ENCODE data around the gene ROBO1.

ROBO1 gene

DNA sequence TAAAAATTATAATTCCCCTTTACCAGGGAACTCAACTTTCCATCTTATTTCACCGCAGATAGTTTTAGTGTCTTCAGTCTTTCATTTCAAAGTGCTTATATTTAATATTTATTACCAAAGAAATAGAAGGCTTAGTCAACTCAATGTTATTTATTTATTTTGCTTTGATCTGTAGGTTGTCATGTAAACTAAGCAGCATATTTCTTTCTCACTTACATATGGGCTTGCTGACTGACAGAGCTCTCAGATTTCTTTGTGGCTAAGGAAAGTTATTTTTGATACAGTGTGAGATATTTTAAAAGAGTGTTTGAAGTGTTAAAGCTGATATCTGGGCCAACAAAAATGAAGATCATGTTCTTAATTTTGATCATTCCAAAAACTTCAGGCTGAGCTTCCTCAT lies 331.4 kb downstream of the ROBO1 start:
- no peak for DNase-seq

DNA sequence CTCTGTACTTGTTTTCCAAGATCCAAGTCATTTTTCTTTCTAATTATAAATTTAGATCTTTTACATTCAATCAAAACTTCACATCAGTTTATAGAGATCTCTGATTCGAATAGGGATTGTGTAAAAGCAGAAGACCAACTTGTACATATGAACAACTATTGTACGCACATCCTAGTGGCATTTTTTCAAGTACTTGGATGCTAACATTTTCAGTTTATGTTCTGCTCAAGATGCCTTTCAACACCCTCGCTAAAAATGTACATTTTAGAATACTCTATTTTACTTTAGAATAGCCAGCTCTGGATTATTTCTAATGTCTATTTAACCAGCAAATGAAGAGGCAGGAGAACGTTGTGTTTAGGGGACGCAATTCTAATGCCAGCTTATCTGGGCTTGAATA lies 340.7 kb downstream of the ROBO1 start:
- DNase-seq, result no peak

DNA sequence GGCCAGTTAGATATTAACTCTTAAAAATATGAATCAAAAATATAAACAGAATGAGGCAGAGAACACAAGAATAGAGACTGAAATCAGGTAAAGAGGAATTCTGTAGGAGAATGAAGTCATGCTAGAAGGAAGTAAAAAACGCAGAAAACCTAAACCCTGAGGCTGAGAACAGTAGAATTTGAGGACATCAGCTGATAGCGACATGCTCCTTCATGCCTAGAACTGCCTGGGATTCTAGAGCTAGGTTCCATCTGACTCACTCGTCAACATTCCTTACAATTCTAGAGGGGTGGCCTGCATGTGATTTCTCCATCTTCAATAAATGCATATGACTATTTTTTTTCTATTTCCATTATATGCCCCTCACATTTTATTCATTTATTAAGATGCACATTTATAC lies 343.0 kb downstream of the ROBO1 start:
- DNase-seq, result no peak

DNA sequence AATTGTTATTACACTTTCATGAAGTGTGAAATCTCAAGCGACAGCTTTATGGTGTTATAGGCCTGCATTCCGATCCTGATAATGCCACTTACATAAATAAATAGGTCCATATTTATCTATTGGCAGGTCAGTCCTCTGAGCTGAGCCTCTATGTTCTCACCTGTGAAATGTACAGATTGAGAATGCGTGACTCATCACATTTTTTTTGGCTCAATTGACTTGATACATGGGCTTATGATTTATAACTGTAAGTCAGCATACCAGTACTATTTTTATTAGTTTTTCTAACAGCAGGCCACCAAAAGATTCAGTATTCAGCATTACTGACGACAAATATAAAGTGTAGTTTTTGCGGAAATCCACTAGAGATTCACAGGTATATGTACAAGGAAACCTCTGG lies 344.4 kb downstream of the ROBO1 start:
- DNase-seq, result no peak

DNA sequence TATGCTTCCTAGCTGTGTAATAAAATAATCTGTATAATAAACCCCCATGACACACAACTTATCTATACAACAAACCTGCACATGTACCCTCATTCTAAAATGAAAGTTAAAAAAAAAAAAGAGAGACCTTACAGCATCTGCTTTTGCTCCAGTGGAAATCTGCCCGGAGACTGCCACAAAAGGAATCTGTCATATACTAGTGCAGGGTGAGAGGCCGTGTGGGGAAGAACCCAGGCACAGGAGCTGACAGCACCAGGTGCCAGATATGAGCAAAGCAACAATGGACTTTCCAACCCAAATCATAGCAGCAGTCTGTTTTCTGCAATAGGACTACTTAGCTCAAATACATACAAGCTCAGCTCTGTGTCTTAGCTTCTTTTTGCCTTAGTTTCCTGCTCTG lies 346.5 kb downstream of the ROBO1 start:
- no peak for DNase-seq

DNA sequence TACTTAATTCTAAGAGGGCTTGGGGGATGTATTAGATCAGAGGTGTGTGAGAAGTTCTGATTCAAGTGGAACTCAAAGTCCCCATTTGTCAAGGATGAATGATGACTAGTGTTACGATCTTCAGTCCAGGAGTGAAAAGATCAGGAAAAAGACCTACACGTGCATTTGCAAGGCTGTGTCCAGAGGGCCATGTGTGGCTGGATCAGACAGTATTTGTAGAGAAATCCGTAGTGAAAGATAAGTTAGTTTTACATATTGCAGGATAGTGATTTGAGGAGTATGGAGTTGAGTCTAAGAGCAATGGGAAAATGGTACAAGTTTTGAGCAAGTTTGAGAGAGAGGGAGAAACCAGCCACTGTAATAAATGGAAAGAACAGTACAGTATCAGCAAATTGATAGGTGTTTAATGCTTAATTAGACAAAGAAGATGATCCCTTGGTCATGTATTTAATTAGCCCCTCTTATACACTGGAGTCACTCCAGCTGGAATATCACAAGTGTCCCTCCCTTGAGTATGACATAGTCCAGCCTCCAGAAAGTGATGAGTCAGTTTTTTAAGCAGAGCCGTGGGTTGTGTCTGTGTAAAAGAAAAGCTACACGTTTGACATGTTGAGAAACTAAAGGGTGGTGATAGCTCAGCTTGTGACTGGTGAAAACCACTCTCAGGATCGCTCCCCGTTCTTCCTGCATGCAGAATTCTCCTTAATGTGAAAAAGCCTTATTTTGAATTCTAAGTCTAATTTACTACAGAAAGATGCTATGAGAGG lies 348.8 kb downstream of the ROBO1 start:
- no peak for DNase-seq

DNA sequence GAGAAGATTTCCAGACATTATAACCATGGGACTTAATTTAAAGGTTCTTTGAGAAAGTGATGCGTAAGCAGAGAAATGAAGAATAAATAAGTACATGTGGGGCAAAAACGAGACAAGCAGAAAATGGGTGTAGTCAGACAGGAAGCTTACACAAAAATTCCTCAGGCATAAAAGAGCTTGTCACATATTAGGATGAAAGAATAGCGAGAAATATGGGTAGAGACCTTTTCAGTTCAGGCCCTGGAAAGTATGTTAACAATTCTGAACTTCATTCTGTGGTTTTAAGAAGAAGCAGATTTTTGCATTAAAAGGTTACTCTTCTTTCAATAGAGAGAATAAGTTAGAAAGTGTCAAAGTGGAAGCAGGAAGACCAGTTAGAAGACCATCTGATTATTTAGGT lies 352.4 kb downstream of the ROBO1 start:
- no peak for DNase-seq

DNA sequence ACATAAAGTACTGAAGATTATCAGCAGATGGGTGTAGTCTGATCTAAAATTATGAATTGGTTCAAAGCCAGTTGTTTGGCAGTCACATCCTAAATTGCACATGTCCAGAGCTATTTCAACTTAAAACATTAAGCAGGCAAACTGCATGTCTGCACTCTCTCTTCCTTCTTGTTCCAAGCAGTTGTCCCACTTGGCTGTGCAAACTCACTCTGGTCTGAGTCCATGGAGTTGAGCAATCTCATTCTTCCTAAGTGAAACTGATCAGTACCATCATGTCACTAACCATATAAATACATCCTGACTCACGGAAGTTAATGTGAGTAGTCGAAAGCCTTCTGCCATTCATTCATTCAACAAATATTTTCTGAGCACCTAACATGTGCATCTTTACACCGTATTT lies 353.0 kb downstream of the ROBO1 start:
- DNase-seq, result no peak

DNA sequence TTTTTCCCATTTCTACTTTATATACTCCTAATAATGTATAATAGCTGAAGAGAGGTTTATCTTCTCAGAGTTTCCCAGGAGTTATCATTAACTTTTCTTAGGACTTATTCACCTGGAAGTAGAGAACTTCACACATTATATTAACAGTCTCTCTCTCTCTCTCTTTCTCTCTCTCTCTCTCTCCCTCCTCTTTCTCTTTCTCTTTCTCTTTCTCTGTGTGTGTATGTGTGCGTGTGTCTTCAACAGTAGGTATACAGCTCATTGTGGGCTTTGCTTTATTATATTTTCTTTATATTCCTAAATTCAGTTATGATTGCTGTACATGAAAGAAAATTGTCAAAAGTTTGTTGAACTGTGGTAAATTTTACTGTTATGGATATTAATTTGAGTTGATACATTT lies 353.8 kb downstream of the ROBO1 start:
- no peak for DNase-seq

DNA sequence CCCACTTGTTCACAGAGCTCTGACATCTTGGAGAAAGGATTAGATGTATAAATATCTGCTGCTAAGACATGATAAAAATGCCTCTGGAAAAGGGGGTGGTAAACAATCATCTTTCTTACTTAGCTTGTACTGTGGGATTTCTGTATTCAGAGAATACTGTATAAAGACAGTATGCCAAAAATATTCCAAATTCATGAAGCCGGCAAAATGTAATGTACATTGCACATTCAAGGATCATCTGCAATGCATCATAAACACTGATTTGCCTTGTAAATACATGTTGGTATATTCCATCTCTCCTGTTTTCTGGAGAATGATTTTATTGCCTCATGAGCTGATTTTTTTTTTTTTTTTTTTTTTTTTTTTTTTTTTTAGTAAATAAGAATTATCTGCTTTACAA lies 355.3 kb downstream of the ROBO1 start:
- no peak for DNase-seq

DNA sequence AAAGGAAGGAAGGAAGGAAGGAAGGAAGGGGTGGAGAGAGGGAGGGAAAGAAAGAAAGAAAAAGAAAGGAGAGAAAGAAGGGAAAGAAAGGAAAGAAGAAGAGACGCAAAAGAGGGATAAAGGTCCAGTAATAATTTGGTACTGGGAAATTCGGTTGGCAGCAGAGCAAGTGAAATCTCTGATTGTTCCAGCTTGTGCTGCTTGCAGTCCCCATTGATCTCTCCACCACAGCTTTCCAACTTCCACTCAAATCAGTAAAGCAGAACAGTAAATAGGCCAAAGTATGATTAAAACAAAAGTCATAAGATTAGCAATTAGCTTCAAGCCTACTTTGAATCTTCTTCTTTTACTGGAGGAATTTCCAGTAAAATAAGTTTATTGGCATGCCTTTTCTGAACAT lies 357.2 kb downstream of the ROBO1 start:
- DNase-seq, result no peak

DNA sequence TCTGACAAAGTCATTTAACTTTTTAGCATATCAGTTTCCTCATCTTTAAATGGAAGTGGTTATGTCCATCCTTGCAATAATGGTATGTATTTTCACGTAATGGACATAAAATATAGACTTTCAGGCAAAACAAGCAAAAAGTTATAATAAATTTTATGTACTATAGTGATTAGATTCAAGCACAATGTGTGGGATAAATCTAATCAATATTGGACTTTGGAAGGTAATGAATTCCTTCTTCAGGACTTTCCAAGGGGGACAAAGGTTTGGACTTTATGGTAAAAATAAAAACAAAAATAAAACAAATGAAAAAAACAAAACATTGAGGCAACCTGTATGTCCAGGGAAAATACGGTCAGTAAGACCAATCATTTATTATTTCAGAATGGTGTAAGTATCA lies 357.7 kb downstream of the ROBO1 start:
- DNase-seq, result no peak

DNA sequence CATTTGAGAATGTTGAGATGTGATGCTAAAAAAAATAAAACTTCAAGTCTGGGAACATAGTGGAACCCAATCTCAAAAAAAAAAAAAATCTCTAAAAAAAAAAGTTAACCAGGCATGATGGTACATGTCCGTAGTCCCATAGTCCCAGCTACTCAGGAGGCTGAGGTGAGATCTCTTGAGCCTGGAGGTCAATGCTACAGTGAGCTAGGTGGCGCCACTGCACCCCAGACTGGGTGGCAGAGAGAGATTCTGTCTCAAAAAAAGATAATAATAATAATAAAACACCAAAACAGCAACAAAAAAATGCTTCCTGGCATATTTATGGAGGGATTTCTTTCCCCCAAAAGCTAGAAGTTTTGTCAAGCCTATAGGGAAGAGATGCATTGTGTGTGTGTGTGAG lies 361.6 kb downstream of the ROBO1 start:
- no peak for DNase-seq

DNA sequence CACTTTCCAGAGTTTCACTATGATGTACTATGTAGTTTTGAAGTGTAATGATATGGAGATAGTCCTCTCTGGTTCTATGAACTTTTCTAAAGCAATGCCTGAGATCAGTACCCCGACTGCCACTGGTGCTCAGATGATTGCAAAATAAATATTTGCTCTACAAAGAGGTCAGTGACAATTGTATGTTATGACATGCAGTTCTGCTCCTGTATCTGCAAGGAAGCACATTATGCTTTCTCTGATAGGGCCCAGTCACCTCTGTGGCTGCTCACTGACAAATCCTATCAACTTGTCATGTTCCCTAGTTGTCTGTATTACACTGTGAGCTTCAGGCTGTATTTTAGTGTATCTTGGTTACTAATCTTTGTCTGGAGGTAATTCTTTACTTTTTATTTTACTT lies 362.6 kb downstream of the ROBO1 start:
- DNase-seq, result no peak

DNA sequence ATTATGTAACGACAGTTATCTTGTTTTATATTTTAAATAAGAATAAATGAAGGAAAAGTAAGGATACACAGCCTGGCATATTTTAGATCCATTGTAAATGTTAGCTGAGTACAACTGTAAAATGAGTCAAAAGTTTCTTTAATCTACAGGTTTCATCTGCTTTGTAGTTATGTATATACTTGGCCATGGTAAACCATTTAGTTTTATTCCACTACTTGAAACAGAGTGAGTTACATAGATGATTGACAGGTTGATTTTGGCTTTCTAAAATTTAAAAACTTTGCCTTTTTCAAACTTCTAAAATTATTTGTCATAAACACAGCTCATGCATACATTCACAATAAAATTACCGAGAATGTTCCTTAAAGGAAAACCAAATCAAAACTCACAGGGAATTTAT lies 371.2 kb downstream of the ROBO1 start:
- no peak for DNase-seq

DNA sequence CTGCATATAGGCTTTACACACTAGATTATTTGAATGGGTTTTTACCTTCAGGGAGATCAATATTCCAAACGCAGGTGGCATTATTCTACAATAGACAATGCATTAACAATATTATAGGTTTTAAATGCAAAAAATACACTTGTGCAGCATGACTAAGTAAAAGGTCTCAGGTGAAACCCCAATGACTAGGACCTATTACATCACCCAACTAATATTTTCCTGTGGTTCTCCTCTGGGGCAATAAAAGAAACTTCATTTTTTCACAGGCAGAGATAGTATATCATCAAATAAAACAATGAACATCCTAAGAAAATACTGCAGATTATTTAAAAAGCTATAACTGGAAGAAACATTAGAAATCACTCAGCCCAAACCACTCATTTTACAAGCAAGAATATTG lies 375.3 kb downstream of the ROBO1 start:
- DNase-seq, result no peak

DNA sequence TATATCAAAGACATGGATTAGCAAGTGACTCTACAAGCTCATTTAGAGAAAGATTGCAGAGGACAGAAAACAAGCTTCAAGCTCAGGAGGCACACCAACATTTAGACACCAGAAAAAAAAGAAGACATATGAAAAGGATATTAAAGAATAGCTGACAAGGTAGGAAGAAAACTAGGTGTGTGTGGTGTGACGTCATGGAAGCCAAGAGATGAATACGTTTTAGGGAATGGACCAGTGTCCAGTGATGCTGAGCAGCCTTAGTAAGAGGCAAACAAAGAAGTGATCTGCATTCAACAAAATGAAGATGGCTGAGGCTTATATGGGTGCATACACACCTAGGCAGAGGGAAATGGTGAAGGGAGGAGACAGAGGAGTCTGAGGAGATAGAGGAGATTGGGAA lies 377.4 kb downstream of the ROBO1 start:
- DNase-seq, result no peak

DNA sequence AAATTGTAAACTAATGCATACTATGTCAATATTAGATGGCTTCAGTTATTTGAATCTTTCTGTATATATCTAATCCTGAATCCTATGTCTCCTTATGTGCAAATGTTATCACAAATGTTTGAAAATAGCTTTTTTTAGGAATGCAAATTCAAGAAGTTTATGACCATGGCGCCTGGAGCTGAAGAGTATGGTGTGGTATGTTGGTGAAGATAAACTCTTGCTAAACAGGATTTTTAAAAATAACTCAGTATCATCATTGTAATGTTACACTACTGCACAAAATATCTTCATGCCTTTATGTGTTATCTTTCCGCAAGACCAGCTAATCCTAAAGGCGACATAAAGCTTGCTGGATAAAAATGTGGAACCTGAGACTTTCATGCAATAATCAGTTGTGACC lies 382.6 kb downstream of the ROBO1 start:
- DNase-seq, result no peak

DNA sequence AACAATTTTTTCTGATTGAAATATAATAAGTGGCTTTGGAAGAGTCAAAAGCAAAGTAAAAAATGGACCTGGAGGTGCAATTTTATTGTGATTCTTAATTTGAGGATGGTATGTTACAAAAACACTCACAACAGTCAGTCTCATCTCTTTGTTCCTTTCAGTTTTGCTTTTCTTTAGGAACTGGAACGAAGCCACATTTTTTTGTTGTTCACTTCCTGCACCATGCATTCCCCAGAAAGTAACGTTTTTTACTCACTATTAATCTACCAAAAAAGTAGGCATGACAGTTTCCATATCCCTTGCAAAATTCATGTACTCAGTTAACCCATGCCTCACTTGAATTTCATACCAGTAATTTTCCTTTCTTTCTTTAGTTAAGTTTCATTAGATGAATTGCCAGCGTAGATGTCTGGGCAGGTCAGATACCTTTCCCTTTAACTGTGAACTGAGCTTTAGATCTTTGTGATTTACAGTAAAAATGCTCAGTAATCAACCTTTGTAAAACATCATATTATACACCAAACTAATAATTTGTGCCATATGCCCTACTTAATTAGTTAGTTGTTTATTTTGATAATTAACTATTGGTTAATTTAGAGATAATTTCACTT lies 384.3 kb downstream of the ROBO1 start:
- no peak for DNase-seq

DNA sequence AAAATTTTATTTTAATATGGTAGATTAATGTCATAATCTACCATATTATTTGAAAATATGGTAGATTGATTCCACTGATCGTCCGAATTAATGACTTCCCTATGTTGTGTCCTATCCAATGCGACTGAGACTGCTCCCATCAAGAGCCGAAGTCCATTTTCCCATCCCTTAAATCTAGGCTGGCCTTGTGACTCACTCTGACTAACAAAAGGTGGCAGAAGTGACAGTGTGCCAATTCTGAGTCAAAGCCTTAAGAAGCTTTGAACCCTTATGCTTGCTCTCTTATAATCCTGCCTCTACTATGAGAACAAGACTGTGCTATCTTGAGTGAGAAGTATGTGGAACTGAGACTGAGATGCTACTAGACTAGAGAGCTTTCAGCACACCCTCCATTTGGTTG lies 387.2 kb downstream of the ROBO1 start:
- no peak for DNase-seq

DNA sequence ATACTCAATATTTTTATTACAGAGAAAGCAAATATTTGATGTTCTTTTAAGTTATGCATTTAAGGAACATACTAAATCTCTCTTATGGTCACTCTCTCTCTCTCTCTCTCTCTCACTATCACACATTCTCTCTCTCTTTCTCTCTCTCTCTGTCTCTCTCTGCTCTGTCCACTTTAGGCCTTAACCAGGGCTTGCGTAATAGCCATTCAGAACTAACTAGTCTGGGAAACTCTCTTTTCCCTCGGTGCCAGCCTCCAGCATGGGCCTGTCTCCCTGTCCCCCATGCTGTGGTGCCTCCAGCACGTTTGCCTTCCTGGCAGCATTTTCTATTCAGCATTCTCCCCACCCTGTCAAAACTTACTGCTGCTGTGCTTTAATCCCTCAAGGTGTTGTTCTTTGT lies 389.7 kb downstream of the ROBO1 start:
- DNase-seq, result no peak

DNA sequence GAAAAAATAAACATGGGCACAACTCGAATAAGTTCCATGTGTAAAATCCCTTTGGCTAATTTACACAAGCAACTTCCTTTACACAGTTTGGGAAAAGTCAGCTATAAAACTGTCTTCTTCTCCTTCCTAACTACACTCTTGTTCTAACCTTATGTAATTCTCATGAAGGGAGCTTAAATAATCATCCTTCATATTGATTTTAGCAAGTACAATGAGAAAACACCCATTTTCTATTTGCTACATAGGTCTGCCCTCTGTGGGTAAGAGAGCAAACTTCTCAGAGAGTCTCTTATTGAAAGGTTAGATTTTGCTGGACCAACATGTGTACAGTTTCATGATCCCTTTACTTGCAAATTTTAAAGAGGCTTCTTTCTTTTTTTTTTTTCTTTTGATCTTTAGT lies 398.5 kb downstream of the ROBO1 start:
- DNase-seq, result no peak

DNA sequence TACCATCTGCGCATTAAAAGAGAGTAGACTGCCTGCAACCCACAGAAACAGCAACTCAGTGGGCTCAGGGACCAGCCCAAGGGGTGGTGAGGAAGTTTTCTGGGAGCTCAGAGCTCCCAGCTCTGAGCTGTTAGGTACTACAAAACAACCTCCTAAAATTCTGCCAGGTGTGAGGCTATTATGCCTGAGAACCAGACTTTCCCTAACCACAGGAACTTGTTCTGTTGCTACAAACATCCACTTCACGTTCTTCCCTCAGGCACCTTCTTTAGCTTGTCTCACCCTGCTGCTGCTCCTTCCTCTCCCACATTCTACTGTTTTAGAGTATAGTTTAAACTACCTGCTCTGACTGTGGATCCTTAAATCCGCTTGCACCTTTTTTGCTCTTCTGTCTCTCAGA lies 399.4 kb downstream of the ROBO1 start:
- no peak for DNase-seq

DNA sequence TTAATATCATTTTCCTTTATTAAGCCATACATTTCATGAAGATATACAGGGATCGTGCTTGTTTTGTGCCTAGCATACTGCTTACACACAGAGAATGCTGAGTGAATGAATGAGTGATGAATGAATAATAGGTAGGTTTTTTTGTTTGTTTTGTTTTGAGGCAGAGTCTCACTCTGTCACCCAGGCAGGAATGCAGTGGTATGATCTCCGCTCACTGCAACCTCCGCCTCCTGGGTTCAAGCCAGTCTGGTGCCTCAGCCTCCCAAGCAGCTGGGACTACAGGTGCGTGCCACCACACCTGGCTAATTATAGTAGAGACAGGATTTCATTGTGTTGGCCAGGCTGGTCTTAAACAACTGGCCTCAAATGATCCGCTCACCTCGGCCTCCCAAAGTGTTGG lies 400.0 kb downstream of the ROBO1 start:
- DNase-seq, result no peak

DNA sequence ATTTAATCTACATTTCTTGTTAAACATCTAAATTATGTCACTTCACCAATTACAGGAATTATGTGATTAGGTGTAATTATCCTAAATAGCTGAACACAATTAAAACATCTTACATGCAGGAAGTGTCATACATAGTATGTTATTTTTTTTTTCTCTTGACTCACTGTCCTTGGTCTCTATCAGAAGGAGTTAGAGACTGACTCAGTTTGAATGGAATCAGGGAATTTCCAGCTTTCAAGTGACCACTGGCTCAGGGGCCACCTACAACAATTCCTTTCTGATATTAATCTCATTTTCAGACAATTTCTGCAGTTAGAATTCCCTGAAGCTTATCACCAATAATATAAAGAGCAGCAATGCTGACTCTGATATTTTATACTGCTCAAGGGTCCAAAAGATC lies 400.7 kb downstream of the ROBO1 start:
- DNase-seq, result no peak

Measured in NCI-H446 treated with DMSO at 0.1 percent for 48 hours (cell line).